ENCODE results near the gene PDIK1L.

Gene PDIK1L

GRCh38 chr1:26124418-26125331 is 13.1 kb downstream of the PDIK1L start:
- TF ChIP-seq GATA2 (IDR thresholded peaks at IDR 0.05; ENCODE audit: low read depth, low read length) = no peak
- TF ChIP-seq GATA3 (IDR thresholded peaks at IDR 0.05; ENCODE audit: low read depth, low read length) = no peak

DNA sequence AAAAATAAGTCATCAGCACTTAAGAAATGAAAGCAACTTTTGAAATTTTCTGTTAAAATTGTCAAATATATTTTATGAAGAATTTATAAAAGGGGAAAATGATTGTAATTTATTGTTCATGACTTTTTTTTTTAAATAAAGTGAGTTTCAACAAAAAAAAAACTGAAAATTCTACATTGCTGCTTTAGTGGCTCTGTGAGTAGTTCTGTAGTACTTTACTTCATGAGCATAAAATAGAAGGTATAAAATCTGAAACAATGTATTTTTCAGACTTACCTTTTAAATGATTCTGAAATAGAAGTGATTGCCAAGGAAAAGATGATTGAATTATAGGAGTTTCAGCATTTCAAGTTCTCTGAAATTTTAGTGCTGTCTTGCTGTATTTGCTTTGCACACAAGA is 13.8 kb downstream of the PDIK1L start:
- TF ChIP-seq GATA2 (IDR thresholded peaks at IDR 0.05; ENCODE audit: low read depth, low read length) (no peak), GATA3 (IDR thresholded peaks at IDR 0.05; ENCODE audit: low read depth, low read length) (no peak)

DNA sequence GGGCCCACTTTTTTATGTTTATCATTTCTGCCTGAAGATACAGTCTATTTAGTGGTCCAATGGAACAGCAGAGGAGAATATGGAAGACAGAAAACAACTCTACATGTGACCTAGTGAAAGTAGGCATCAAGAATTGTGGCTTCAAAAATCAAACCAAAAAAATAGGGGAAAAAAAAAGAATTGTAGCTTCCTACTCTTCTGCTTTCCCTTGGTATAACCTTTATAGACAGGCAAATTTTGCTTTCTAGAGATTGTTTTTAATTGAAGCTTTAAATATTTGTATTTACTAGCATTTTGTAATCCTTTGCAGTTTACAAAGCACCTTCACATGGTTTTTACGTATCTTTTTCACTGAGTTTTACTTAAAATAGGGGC is 14.3 kb downstream of the PDIK1L start:
- TF ChIP-seq GATA3 (IDR thresholded peaks at IDR 0.05; ENCODE audit: low read depth, low read length) (no peak), GATA2 (IDR thresholded peaks at IDR 0.05; ENCODE audit: low read depth, low read length) (no peak)

- TF ChIP-seq GATA2 (IDR thresholded peaks at IDR 0.05; ENCODE audit: low read depth, low read length) (no peak), GATA3 (IDR thresholded peaks at IDR 0.05; ENCODE audit: low read depth, low read length) (no peak)
Measured at GRCh38 chr1:26126321-26127084, 14.9 kb downstream of the PDIK1L start.

GRCh38 chr1:26127235-26128163 is 15.9 kb downstream of the PDIK1L start:
- no peak for TF ChIP-seq GATA3 (IDR thresholded peaks at IDR 0.05; ENCODE audit: low read depth, low read length)
- no peak for TF ChIP-seq GATA2 (IDR thresholded peaks at IDR 0.05; ENCODE audit: low read depth, low read length)

- TF ChIP-seq GATA2 (IDR thresholded peaks at IDR 0.05; ENCODE audit: low read depth, low read length) (no peak), GATA3 (IDR thresholded peaks at IDR 0.05; ENCODE audit: low read depth, low read length) (no peak)
Measured at GRCh38 chr1:26129778-26130177, 18.2 kb downstream of the PDIK1L start.

GRCh38 chr1:26130695-26131094 is 19.1 kb downstream of the PDIK1L start:
- TF ChIP-seq GATA3 (IDR thresholded peaks at IDR 0.05; ENCODE audit: low read depth, low read length) (no peak), GATA2 (IDR thresholded peaks at IDR 0.05; ENCODE audit: low read depth, low read length) (no peak)

- TF ChIP-seq GATA3 (IDR thresholded peaks at IDR 0.05; ENCODE audit: low read depth, low read length) = no peak
- TF ChIP-seq GATA2 (IDR thresholded peaks at IDR 0.05; ENCODE audit: low read depth, low read length) = no peak
Measured at GRCh38 chr1:26132128-26132833, 20.7 kb downstream of the PDIK1L start.

- TF ChIP-seq GATA3 (IDR thresholded peaks at IDR 0.05; ENCODE audit: low read depth, low read length) = no peak
Measured at GRCh38 chr1:26132834-26133167, 21.2 kb downstream of the PDIK1L start.

GRCh38 chr1:26134466-26134865 is 22.8 kb downstream of the PDIK1L start:
- TF ChIP-seq GATA3 (IDR thresholded peaks at IDR 0.05; ENCODE audit: low read depth, low read length) = no peak
- TF ChIP-seq GATA2 (IDR thresholded peaks at IDR 0.05; ENCODE audit: low read depth, low read length) = no peak

GRCh38 chr1:26138974-26139558 is 27.4 kb downstream of the PDIK1L start:
- TF ChIP-seq GATA3 (IDR thresholded peaks at IDR 0.05; ENCODE audit: low read depth, low read length) (no peak), GATA2 (IDR thresholded peaks at IDR 0.05; ENCODE audit: low read depth, low read length) (no peak)

GRCh38 chr1:26142159-26142558 is 30.5 kb downstream of the PDIK1L start:
- no peak for TF ChIP-seq GATA2 (IDR thresholded peaks at IDR 0.05; ENCODE audit: low read depth, low read length)
- no peak for TF ChIP-seq GATA3 (IDR thresholded peaks at IDR 0.05; ENCODE audit: low read depth, low read length)
